HEK293 (cell line): ENCODE data around the gene TUT1.
A peak's percentile ranks its signal among the peaks of the same experiment; 100 is the strongest.

ENCODE experiments used
- CTCF ChIA-PET: fragments of 350-600 bp; formaldehyde crosslinking; extraction: SDS; loops from one replicate; lab custom pipeline; 2021; ENCODE audit warnings: antibody characterized with exemption; lab: Yijun Ruan, JAX
- POLR2A ChIA-PET: fragments of 300-600 bp; formaldehyde crosslinking; extraction: SDS; loops from one replicate; lab custom pipeline; 2020; ENCODE audit warnings: antibody characterized with exemption, inconsistent platforms; lab: Yijun Ruan, JAX
- H3K27ac ChIP-seq: fragments of 200-500 bp; sonication (Bioruptor generic); 2 replicates; pipeline ENCODE4 v1.5.1; 2014; ENCODE audit warnings: low read depth, low read length, control low read depth, inconsistent platforms; ENCODE audit errors: extremely low read depth
- H3K36me3 ChIP-seq, 2 experiments: fragments of 200-500 bp in 1 of 2; sonication (Bioruptor generic) in 1 of 2; 1 replicate in 1 of 2; 2 replicates in 1 of 2; pipeline ENCODE4 v1.5.1; 2014 to 2017; ENCODE audit warnings: inconsistent platforms in 2 of 2, low read length in 2 of 2; ENCODE audit not compliant: control insufficient read depth in 2 of 2, insufficient read depth in 1 of 2
- H3K4me1 ChIP-seq: fragments of 200-500 bp; sonication (Bioruptor generic); 2 replicates; pipeline ENCODE4 v1.5.1; 2014; ENCODE audit warnings: mild to moderate bottlenecking, low read length, inconsistent platforms; ENCODE audit not compliant: control insufficient read depth, insufficient read depth
- H3K4me3 ChIP-seq: 2 replicates; pipeline ENCODE4 v1.5.1; 2011; ENCODE audit warnings: low read depth, mild to moderate bottlenecking, control low read depth, low read length, moderate library complexity
- H3K9me3 ChIP-seq: fragments of 200-500 bp; sonication (Bioruptor generic); 2 replicates; pipeline ENCODE4 v1.5.1; 2014; ENCODE audit warnings: low read depth, low read length, inconsistent platforms; ENCODE audit not compliant: control insufficient read depth, insufficient read depth
- EGR2 ChIP-seq: fragments of 450-650 bp; formaldehyde crosslinking; IDR thresholded peaks from 2 replicates; pipeline ENCODE4 v1.5.1; 2016; ENCODE audit warnings: low read depth, missing biosample characterization, missing genetic modification characterization
- GFI1B ChIP-seq: fragments of 450-650 bp; formaldehyde crosslinking; IDR thresholded peaks from 2 replicates; pipeline ENCODE4 v1.5.1; 2016; ENCODE audit warnings: missing biosample characterization, missing genetic modification characterization
- GLIS2 ChIP-seq: fragments of 450-650 bp; formaldehyde crosslinking; IDR thresholded peaks from 2 replicates; pipeline ENCODE4 v1.5.1; 2016; ENCODE audit warnings: missing biosample characterization, missing genetic modification characterization
- SP3 ChIP-seq: fragments of 450-650 bp; formaldehyde crosslinking; IDR thresholded peaks from 2 replicates; pipeline ENCODE4 v1.5.1; 2016; ENCODE audit warnings: missing biosample characterization, missing genetic modification characterization
- ZBTB48 ChIP-seq: fragments of 450-650 bp; formaldehyde crosslinking; IDR thresholded peaks from 2 replicates; pipeline ENCODE4 v1.5.1; 2016; ENCODE audit warnings: missing biosample characterization, missing genetic modification characterization
- ZBTB8A ChIP-seq: fragments of 450-650 bp; formaldehyde crosslinking; IDR thresholded peaks from 2 replicates; pipeline ENCODE4 v1.5.1; 2016; ENCODE audit warnings: missing biosample characterization, missing genetic modification characterization
- ZIC2 ChIP-seq: fragments of 450-650 bp; formaldehyde crosslinking; IDR thresholded peaks from 2 replicates; pipeline ENCODE4 v1.5.1; 2016; ENCODE audit warnings: missing biosample characterization, missing genetic modification characterization
- ZNF10 ChIP-seq: fragments of 450-650 bp; formaldehyde crosslinking; IDR thresholded peaks from 2 replicates; pipeline ENCODE4 v1.5.1; 2017; ENCODE audit warnings: missing biosample characterization, missing genetic modification characterization
- ZNF114 ChIP-seq: fragments of 450-650 bp; formaldehyde crosslinking; IDR thresholded peaks from 2 replicates; pipeline ENCODE4 v1.5.0; 2017; ENCODE audit warnings: missing biosample characterization, missing genetic modification characterization
- ZNF302 ChIP-seq: fragments of 450-650 bp; formaldehyde crosslinking; IDR thresholded peaks from 2 replicates; pipeline ENCODE4 v1.5.1; 2016; ENCODE audit warnings: missing biosample characterization, missing genetic modification characterization, low read depth
- ZNF548 ChIP-seq: fragments of 450-650 bp; formaldehyde crosslinking; IDR thresholded peaks from 2 replicates; pipeline ENCODE4 v1.5.1; 2016; ENCODE audit warnings: missing biosample characterization, missing genetic modification characterization
- ZNF600 ChIP-seq: fragments of 450-650 bp; formaldehyde crosslinking; IDR thresholded peaks from 2 replicates; pipeline ENCODE4 v1.5.1; 2016; ENCODE audit warnings: missing biosample characterization, missing genetic modification characterization
- ZNF707 ChIP-seq: fragments of 450-650 bp; formaldehyde crosslinking; IDR thresholded peaks from 2 replicates; pipeline ENCODE4 v1.5.1; 2016; ENCODE audit warnings: missing biosample characterization, missing genetic modification characterization
- ZNF747 ChIP-seq: fragments of 450-650 bp; formaldehyde crosslinking; IDR thresholded peaks from 2 replicates; pipeline ENCODE4 v1.5.1; 2016; ENCODE audit warnings: missing biosample characterization, missing genetic modification characterization
- ZNF843 ChIP-seq: fragments of 450-650 bp; formaldehyde crosslinking; IDR thresholded peaks from 2 replicates; pipeline ENCODE4 v1.5.1; 2016; ENCODE audit warnings: missing biosample characterization, missing genetic modification characterization
- ZSCAN16 ChIP-seq: fragments of 450-650 bp; formaldehyde crosslinking; IDR thresholded peaks from 2 replicates; pipeline ENCODE4 v1.5.1; 2016; ENCODE audit warnings: missing biosample characterization, missing genetic modification characterization
- ZXDB ChIP-seq: fragments of 450-650 bp; formaldehyde crosslinking; IDR thresholded peaks from 2 replicates; pipeline ENCODE4 v1.5.1; 2016; ENCODE audit warnings: missing biosample characterization, missing genetic modification characterization
- TF ChIP-seq, protein P1 (sequence below): fragments of 450-650 bp; formaldehyde crosslinking; IDR thresholded peaks from 2 replicates; pipeline ENCODE4 v1.5.1; 2016; ENCODE audit warnings: missing biosample characterization, missing genetic modification characterization, low read depth
- TF ChIP-seq, protein P2 (sequence below): fragments of 450-650 bp; formaldehyde crosslinking; conservative IDR thresholded peaks from 2 replicates; pipeline ENCODE4 v1.5.1; 2016; ENCODE audit warnings: low read depth, missing biosample characterization, missing genetic modification characterization
- TF ChIP-seq, protein P3 (sequence below): fragments of 450-650 bp; IDR thresholded peaks from 2 replicates; pipeline ENCODE4 v1.5.1; 2018; ENCODE audit warnings: missing biosample characterization, missing genetic modification characterization
- TF ChIP-seq, protein P4 (sequence below): fragments of 450-650 bp; formaldehyde crosslinking; IDR thresholded peaks from 2 replicates; pipeline ENCODE4 v1.5.1; 2017; ENCODE audit warnings: missing biosample characterization, mild to moderate bottlenecking, missing genetic modification characterization, moderate library complexity

The TUT1 gene

DNA sequence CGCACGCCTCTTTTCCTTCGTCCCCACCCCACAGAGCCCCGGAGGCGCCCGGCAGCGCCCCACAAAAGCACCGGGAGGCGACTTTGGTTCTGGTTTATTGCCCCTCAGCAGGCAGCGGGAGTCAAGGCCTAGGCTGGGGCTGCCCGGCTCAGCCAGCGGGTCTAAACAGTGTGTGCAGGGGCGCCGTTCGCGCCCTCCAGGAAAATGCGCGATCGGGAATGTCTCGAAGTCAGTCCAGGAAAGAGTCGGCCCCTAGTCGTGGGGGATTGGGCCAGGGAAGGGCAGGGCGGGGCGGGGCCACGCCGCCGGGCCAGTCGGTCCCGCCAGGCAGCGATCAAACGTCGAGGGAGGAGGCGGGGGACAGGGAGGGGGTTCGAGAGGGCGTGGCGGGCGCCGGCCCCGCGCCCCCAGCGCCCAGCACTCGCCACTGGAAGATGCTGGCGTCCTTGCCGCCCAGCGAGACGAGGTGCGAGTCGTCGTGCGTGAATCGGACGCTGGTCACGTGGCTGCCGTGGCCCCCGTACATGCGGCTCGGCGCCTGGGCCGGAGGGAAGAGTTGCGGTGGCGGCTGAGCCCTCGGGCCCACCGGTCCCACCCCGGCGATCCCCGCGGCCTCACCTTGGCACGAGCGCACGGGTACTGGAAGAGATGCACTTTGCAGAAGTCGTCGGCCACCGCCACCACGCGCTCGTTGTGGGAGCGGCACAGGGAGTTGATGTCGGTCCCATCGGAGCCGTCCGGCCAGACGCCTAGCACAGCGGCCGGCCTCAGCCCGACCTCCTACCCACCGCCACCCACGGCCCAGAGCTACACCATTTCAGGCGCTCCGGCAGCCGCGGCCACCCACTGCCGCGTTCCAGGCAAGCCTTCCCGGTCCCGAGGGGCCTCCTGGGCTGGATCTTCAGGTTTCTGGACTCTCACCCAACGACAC, 11.1 kb upstream of the TUT1 start:
- Histone ChIP-seq H3K4me3 (no peak overlapping the region), H3K36me3 (peaks cover 10 to 58% of the 10 kb centered on the region in 2 experiments; a peak in 2 of 3 replicates)

More for the DNA sequence above, 11.1 kb upstream of the TUT1 start:
- POLR2A ChIA-PET = interaction anchor here (0.5 to 4.2 kb wide), 31 partner anchors 9 to 279 kb away, joined by 3 to 140 read pairs (median 5); partner anchors contain the start of genes B3GAT3, C11orf98, CSKMT and EEF1G
- TF ChIP-seq ZNF114 (no peak), SP3 (no peak), ZXDB (tag by site-specific recombination) (peak; percentile 23; the same call in 1 of the 2 replicates), ZNF843 (tag by site-specific recombination) (no peak), ZNF10 (peak; percentile 56; the same call in 1 of the 2 replicates), EGR2 (tag by site-specific recombination) (0 out of 2 replicates have a peak, but pooled peaks have one; percentile 19), ZSCAN16 (no peak), ZNF600 (tag by site-specific recombination) (peak; percentile 31; the same call in 1 of the 2 replicates), ZNF707 (tag by site-specific recombination) (no peak), ZNF747 (tag by site-specific recombination) (no peak), ZBTB48 (tag by site-specific recombination) (peak; percentile 98), ZIC2 (tag by site-specific recombination) (peak; percentile 58), GLIS2 (tag by site-specific recombination) (no peak), ZBTB8A (peak; percentile 95), ZNF548 (tag by site-specific recombination) (no peak), GFI1B (tag by site-specific recombination) (no peak), ZNF302 (no peak)
- TF ChIP-seq, protein P1, sequence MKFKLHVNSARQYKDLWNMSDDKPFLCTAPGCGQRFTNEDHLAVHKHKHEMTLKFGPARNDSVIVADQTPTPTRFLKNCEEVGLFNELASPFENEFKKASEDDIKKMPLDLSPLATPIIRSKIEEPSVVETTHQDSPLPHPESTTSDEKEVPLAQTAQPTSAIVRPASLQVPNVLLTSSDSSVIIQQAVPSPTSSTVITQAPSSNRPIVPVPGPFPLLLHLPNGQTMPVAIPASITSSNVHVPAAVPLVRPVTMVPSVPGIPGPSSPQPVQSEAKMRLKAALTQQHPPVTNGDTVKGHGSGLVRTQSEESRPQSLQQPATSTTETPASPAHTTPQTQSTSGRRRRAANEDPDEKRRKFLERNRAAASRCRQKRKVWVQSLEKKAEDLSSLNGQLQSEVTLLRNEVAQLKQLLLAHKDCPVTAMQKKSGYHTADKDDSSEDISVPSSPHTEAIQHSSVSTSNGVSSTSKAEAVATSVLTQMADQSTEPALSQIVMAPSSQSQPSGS (tag by site-specific recombination) = no peak
- TF ChIP-seq, protein P2, sequence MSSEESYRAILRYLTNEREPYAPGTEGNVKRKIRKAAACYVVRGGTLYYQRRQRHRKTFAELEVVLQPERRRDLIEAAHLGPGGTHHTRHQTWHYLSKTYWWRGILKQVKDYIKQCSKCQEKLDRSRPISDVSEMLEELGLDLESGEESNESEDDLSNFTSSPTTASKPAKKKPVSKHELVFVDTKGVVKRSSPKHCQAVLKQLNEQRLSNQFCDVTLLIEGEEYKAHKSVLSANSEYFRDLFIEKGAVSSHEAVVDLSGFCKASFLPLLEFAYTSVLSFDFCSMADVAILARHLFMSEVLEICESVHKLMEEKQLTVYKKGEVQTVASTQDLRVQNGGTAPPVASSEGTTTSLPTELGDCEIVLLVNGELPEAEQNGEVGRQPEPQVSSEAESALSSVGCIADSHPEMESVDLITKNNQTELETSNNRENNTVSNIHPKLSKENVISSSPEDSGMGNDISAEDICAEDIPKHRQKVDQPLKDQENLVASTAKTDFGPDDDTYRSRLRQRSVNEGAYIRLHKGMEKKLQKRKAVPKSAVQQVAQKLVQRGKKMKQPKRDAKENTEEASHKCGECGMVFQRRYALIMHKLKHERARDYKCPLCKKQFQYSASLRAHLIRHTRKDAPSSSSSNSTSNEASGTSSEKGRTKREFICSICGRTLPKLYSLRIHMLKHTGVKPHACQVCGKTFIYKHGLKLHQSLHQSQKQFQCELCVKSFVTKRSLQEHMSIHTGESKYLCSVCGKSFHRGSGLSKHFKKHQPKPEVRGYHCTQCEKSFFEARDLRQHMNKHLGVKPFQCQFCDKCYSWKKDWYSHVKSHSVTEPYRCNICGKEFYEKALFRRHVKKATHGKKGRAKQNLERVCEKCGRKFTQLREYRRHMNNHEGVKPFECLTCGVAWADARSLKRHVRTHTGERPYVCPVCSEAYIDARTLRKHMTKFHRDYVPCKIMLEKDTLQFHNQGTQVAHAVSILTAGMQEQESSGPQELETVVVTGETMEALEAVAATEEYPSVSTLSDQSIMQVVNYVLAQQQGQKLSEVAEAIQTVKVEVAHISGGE (tag by site-specific recombination) = no peak
- TF ChIP-seq, protein P3, sequence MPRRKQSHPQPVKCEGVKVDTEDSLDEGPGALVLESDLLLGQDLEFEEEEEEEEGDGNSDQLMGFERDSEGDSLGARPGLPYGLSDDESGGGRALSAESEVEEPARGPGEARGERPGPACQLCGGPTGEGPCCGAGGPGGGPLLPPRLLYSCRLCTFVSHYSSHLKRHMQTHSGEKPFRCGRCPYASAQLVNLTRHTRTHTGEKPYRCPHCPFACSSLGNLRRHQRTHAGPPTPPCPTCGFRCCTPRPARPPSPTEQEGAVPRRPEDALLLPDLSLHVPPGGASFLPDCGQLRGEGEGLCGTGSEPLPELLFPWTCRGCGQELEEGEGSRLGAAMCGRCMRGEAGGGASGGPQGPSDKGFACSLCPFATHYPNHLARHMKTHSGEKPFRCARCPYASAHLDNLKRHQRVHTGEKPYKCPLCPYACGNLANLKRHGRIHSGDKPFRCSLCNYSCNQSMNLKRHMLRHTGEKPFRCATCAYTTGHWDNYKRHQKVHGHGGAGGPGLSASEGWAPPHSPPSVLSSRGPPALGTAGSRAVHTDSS (tag by site-specific recombination) = no peak
- TF ChIP-seq, protein P4, sequence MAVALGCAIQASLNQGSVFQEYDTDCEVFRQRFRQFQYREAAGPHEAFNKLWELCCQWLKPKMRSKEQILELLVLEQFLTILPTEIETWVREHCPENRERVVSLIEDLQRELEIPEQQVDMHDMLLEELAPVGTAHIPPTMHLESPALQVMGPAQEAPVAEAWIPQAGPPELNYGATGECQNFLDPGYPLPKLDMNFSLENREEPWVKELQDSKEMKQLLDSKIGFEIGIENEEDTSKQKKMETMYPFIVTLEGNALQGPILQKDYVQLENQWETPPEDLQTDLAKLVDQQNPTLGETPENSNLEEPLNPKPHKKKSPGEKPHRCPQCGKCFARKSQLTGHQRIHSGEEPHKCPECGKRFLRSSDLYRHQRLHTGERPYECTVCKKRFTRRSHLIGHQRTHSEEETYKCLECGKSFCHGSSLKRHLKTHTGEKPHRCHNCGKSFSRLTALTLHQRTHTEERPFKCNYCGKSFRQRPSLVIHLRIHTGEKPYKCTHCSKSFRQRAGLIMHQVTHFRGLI = no peak
- CTCF ChIA-PET = interaction anchor here (0.6 to 2.4 kb wide), 3 partner anchors 9 to 193 kb away, joined by 3 to 12 read pairs (median 4); no protein-coding TSS in a partner anchor
- Histone ChIP-seq H3K27ac (no peak overlapping the region; the same call in 1 of the 2 replicates), H3K9me3 (no peaks in the 10 kb centered on the region), H3K4me1 (no peaks in the 10 kb centered on the region)
